IPS-20b (cell line): Measurements from ENCODE around the gene KNDC1.

Source experiments
- H3K27ac ChIP-seq: one replicate; pipeline ENCODE4 v1.5.1; 2013; ENCODE audit warnings: low read length
- H3K27me3 ChIP-seq: 2 replicates; pipeline ENCODE4 v1.6.1; 2013; ENCODE audit warnings: mild to moderate bottlenecking, low read length, inconsistent platforms; ENCODE audit not compliant: insufficient read depth
- H3K36me3 ChIP-seq: 2 replicates; pipeline ENCODE4 v1.6.1; 2013; ENCODE audit warnings: low read depth, mild to moderate bottlenecking, inconsistent platforms, low read length, moderate library complexity; ENCODE audit not compliant: insufficient read depth
- H3K4me1 ChIP-seq: 2 replicates; pipeline ENCODE4 v1.6.1; 2013; ENCODE audit warnings: mild to moderate bottlenecking, control low read depth, inconsistent platforms, low read length, moderate library complexity; ENCODE audit not compliant: insufficient read depth
- H3K4me3 ChIP-seq: 2 replicates; pipeline ENCODE4 v1.5.1; 2013; ENCODE audit warnings: mild to moderate bottlenecking, low read length, inconsistent platforms
- H3K9ac ChIP-seq: 2 replicates; pipeline ENCODE4 v1.6.1; 2013; ENCODE audit warnings: low read depth, mild to moderate bottlenecking, inconsistent platforms, low read length, moderate library complexity
- H3K9me3 ChIP-seq: 2 replicates; pipeline ENCODE4 v1.6.1; 2013; ENCODE audit warnings: mild to moderate bottlenecking, low read depth, low read length, inconsistent platforms; ENCODE audit not compliant: insufficient read depth

The KNDC1 gene

DNA sequence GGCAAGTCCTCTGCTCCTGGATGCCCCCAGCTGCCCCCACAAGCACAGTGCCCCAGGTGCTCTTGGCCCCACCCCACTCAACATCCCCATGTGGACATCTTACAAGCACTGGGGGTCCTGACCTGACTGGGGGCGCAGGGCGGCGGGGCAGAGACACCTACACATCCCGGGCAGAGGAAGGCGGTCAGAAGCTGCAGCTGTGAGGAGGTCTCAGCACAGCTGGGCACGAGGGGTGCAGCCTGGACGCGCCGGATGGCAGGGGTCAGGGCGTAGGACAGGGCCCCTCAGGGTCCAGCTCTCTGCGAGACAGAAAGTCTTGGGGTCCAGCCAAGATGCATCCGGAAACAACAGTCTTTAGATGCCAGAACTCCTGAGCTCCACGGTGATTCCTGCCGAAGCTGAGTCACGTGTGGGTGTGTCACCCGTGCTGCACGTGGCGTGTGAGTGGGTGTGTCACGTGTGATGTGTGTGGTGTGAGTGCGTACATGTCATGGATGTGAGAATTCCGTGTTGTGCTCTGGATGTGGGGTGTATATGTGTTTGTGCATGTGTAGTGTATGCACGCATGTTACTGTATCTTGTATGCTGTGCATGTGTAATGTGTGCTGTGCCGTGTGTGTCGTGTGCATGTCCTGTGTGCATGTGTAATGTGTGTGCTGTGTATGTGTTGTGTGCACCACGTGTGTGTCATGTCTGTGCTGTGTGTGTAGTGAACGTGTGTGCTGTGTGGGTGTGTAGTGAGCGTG is 82.8 kb downstream of the KNDC1 start:
- Histone ChIP-seq H3K4me3 (no peak overlapping the region), H3K27ac (no peak overlapping the region), H3K4me1 (peaks cover 6% of the 10 kb centered on the region; the same call in 1 of the 2 replicates), H3K9me3 (no peaks in the 10 kb centered on the region), H3K27me3 (peaks cover 18% of the 10 kb centered on the region), H3K9ac (no peak overlapping the region), H3K36me3 (no peaks in the 10 kb centered on the region)

DNA sequence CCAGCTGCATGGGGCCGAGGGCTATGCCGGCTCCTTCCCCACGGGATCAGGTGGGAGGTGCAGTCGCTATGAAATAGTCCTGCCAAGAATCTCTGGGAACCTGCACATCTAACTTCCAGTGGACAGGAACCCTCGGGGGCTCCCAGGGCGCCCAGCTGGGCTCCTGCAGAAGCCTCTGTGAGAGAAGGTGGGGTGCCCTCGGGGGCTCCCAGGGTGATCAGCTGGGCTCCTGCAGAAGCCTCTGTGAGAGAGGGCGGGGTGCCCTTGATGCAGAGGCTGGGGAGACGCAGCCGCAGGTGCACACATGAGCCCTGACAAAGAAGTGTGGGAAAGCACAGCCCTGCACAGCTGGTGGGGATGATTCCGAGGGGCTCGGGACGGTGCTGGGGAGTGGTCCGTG is 83.6 kb downstream of the KNDC1 start:
- no peak overlapping the region for H3K9ac ChIP-seq

DNA sequence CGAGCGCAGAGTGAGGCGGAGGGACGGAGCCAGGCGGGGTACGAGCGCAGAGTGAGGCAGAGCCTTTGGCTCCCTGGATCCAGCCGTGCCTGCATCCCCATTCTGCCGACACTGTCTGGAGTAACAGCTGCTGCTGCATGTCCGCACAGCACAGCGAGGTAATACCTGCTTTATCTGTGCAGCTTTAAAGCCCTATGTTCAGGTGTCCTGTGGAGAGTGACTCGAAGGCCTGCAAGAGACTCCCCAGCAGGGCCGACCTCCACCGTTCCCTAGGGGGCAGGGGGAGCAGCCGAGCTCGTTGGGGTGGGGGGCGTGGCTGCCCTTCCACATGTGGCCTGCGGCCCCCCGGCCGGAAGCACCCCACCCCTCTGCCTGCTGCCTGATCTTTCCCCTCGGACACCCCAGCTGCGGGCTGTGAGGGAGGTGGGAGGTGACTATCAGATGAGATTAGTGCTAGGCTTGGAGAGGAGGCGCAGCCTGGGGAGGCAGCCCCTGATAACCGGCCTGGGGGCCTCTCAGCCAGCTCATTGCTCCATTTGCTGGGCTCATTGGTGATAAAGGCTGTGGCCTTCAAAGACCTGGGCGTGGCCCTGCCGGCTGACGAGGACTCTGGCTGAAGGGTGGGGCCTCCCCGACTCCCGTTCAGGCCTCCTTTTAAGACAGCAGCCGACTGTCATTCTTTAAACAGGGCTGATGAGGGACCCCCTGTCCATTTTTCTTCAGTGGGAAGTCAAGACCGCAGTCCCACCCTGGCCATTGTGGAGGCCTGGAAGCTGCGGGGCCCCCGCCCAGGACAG is 85.6 kb downstream of the KNDC1 start:
- no peaks in the 10 kb centered on the region for H3K9me3 ChIP-seq
- H3K9ac ChIP-seq = no peak overlapping the region
- H3K27ac ChIP-seq = no peak overlapping the region
- no peak overlapping the region for H3K4me3 ChIP-seq
- no peaks in the 10 kb centered on the region for H3K36me3 ChIP-seq
- no peaks in the 10 kb centered on the region; the same call in 1 of the 2 replicates for H3K4me1 ChIP-seq
- H3K27me3 ChIP-seq = peaks cover 4% of the 10 kb centered on the region

More for the DNA sequence above, 83.6 kb downstream of the KNDC1 start:
- H3K27ac ChIP-seq = no peak overlapping the region
- H3K4me1 ChIP-seq = peaks cover 5% of the 10 kb centered on the region; the same call in 1 of the 2 replicates
- peaks cover 10% of the 10 kb centered on the region for H3K27me3 ChIP-seq
- no peak overlapping the region for H3K4me3 ChIP-seq
- no peaks in the 10 kb centered on the region for H3K36me3 ChIP-seq
- no peaks in the 10 kb centered on the region for H3K9me3 ChIP-seq

DNA sequence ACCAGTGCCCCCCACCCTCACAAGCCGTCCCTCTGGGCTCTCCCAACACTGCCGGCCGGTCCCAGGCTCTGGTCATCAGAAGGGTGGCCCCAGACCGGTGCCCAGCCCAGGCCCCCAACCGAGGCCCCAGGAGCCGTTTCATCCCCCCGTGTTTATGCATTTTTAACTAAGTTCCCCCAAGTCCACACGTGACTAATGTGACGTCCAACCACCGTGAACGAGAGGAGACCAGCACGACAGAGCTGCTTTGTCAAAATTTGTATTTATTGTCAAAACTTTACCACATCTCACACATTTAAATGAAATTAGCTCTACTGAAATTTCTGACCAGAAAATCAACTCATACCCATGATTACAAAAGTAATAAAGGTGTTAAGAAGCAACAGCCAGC is 86.2 kb downstream of the KNDC1 start:
- H3K36me3 ChIP-seq = no peaks in the 10 kb centered on the region
- H3K9ac ChIP-seq = no peak overlapping the region
- no peaks in the 10 kb centered on the region for H3K9me3 ChIP-seq
- H3K4me3 ChIP-seq = no peak overlapping the region
- H3K4me1 ChIP-seq = no peaks in the 10 kb centered on the region; the same call in 1 of the 2 replicates
- no peak overlapping the region for H3K27ac ChIP-seq
- H3K27me3 ChIP-seq = peaks cover 4% of the 10 kb centered on the region

DNA sequence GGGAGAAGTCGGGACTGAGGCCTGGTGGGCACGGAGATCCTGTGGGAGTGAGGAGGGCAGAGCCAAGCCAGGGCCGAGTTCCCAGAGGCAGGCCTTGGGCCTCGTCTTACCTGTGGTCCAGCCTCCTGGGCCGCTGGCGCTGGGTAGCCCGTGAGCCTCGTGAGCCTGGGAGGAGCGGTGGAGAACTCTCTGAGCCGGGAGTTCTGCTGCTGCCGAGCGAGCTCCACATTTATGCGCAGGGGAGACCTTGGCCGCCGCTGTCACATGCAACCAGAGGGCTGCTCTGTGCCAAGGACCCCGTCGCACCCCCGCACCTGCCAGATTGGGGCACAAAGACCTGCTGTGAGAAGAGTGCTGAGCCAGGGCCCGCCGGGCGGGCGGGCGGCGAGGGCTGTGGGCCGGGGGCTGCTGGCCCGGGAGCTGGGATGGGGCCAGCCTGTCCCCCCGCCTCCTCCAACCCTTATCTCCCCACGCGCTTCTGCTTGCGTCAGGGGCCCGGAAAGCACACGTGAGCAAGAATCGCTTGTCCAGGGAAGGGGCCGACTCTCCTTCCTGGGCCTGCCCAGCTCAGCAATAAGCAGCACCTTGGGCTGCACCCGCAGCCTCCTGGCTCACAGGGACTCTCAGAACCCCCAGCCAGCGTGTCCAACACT is 87.8 kb downstream of the KNDC1 start:
- Histone ChIP-seq H3K4me1 (no peaks in the 10 kb centered on the region; the same call in 1 of the 2 replicates), H3K36me3 (no peaks in the 10 kb centered on the region), H3K9ac (no peak overlapping the region), H3K27ac (no peak overlapping the region), H3K9me3 (no peaks in the 10 kb centered on the region), H3K4me3 (no peak overlapping the region), H3K27me3 (peaks cover 4% of the 10 kb centered on the region)

DNA sequence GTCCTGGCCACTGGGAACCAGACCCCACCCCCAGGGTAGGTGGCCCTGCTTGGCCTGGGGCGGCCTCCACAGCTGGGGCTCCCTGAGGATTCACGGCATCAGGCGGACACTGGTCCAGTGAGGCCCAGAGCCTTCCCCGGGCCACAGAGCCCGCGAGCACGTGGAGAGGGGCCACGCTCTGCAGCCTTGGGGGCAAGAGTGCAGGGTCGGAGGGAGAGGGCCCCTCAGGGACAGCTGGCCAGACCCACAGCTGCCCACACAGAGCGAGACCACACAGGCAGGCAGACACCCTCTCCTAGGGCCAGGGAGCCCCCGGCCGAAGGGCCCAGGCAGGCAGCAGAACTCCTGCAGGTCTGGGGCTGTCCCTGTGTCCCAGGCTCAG is 88.3 kb downstream of the KNDC1 start:
- Histone ChIP-seq H3K4me3 (no peak overlapping the region), H3K9ac (no peak overlapping the region), H3K36me3 (no peaks in the 10 kb centered on the region), H3K9me3 (no peaks in the 10 kb centered on the region), H3K4me1 (no peaks in the 10 kb centered on the region; the same call in 1 of the 2 replicates), H3K27me3 (peaks cover 4% of the 10 kb centered on the region), H3K27ac (no peak overlapping the region)

DNA sequence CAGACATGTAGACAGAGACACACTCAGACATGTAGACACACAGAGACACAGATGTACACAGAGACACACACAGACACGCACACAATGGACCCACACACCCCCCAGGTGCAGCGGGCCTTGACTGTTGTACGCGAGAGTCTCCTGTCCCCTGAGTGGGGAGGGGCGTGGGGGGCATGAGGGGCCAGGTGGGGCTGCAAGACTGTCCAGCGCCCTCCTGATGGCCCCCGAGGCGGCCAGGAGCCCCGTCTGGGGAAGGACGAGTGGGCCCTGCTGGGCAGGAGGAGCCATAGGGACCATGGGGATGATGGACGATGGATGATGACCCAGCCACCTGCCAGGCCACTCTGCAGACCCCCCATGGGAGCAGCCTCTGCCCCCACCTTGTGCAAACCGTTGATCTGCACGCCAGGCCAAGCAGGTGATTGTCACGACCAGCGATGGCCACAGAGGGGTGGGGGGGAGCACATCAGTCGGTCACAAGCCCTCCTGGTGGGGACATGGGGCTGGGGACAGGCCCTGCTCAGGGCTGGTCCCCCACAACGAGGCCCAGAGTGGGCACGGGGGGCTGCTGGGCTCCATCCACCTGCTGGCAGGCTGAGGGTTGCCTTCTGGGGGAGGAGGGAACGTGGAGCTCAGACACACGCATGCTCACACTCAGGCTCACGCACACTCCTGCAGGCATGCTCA is 89.2 kb downstream of the KNDC1 start:
- Histone ChIP-seq H3K9ac (no peak overlapping the region), H3K36me3 (no peaks in the 10 kb centered on the region), H3K27ac (no peak overlapping the region), H3K27me3 (peaks cover 4% of the 10 kb centered on the region), H3K4me1 (no peaks in the 10 kb centered on the region; the same call in 1 of the 2 replicates), H3K4me3 (no peak overlapping the region), H3K9me3 (no peaks in the 10 kb centered on the region)

DNA sequence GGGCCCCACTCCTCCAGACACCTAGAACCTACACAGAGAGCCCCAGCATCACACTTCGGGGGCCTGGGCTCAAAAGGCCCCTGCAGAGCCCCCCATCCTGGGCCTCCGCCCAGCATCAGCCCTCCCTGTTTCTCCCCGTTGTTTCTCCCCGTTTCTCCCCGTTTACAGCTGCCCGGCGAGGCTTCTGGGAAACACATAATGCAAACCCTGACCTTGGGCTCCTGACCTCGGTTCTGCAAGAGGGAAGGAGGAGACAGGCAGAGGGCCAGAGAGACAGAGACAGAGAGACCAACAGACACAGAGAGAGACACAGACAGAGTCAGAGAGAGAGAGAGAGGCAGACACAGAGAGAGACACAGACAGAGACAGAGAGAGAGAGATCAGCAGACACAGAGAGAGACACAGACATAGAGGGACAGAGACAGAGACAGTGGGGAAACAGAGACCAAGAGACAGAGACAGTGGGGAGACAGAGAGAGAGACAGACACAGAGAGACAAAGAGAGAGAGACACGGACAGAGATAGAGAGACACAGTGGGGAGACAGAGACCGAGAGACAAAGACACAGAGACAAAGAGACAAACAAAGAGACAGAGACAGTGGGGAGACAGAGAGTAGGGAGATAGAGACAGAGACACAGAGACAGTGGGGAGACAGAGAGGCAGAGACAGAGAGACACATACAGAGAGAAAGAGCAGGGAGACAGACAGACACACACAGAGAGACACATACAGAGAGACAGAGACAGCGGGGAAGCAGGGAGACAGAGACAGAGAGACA is 90.1 kb downstream of the KNDC1 start:
- peaks cover 4% of the 10 kb centered on the region for H3K27me3 ChIP-seq
- H3K9me3 ChIP-seq = no peaks in the 10 kb centered on the region
- H3K4me3 ChIP-seq = no peak overlapping the region
- no peak overlapping the region for H3K9ac ChIP-seq
- no peaks in the 10 kb centered on the region for H3K36me3 ChIP-seq
- H3K4me1 ChIP-seq = no peaks in the 10 kb centered on the region; the same call in 1 of the 2 replicates
- H3K27ac ChIP-seq = no peak overlapping the region

DNA sequence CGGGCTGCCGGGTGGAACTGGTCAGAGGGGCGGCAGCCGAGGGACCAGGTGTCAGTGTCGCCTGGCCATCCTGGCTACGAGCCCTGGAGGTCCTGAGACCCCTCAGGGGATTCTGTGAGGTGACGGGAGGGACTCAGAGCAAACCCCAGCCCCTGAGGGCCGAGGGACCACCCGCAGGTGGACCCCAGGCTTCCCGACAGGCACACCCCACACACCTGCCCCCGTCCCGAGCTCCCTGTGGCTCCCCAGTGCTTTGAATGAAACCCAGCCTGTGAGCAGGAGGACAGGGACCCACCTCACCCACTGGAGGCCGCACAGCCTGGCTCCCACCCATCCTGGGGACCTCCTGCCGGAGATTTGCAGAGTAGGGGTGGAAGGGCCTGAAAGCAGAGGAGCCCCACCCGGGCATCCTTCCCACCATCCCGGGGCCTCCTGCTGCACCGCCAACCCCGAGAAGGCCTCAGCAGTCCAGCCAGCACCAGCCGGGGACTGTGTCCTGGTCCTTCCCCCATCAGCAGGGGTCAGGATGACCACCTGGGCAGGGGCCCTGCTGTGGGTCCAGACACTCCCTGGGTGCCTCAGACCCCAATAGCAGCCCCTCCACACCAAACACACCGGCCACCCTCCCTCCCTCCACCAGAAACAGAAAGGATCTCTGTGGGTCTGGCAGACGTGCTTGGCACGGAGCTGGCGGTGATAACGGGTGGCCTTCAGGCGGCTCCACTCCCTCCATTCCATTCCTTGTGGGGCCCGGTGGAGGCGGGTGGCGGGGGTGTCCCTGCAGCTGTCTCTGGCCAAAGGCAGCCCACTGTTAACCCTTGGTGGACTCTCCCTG is 91.6 kb downstream of the KNDC1 start:
- Histone ChIP-seq H3K4me3 (no peak overlapping the region), H3K9ac (no peak overlapping the region), H3K9me3 (no peaks in the 10 kb centered on the region), H3K27me3 (peaks cover 4% of the 10 kb centered on the region), H3K4me1 (no peaks in the 10 kb centered on the region; the same call in 1 of the 2 replicates), H3K36me3 (no peaks in the 10 kb centered on the region), H3K27ac (no peak overlapping the region)

DNA sequence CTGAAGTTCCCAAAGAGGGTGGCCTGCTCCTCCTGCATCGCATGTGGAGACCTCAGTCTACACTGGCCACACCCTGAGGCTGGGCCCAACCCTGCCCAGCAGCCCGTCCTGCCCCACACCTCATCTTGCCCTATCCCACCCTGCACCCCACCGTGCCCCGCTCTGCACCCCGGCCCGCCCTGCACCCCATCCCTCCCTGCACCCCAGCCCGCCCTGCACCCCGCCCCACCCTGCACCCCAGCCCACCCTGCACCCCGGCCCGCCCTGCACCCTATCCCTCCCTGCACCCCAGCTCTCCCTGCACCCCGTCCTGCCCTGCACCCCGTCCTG is 92.2 kb downstream of the KNDC1 start:
- no peak overlapping the region for H3K9ac ChIP-seq
- H3K36me3 ChIP-seq = no peaks in the 10 kb centered on the region
- no peak overlapping the region for H3K27ac ChIP-seq
- H3K9me3 ChIP-seq = no peaks in the 10 kb centered on the region
- no peak overlapping the region for H3K4me3 ChIP-seq
- H3K27me3 ChIP-seq = peaks cover 4% of the 10 kb centered on the region
- H3K4me1 ChIP-seq = peaks cover 2% of the 10 kb centered on the region; the same call in 1 of the 2 replicates
